Neural progenitor cell (in vitro differentiated cells): Measurements from ENCODE around the gene SHANK3.

ENCODE experiments used
- CTCF ChIP-seq: fragments of 200-600 bp; sonication (generic); IDR thresholded peaks from 2 replicates; pipeline ENCODE4 v1.5.1; 2017; ENCODE audit warnings: antibody characterized with exemption, mild to moderate bottlenecking
- EZH2 ChIP-seq: fragments of 200-600 bp; sonication (generic); IDR thresholded peaks from 2 replicates; pipeline ENCODE4 v1.6.1; 2017; ENCODE audit warnings: antibody characterized with exemption, mild to moderate bottlenecking, moderate library complexity

- TF ChIP-seq CTCF = no peak
- no peak for TF ChIP-seq EZH2
These were observed 44.0 kb upstream of the SHANK3 start for GRCh38 chr22:50628543-50629134.
